GM21825 (cell line): ENCODE measurements around the gene NT5DC3.
"Not testable (repeated sequence)": the region's sequence is repeated elsewhere in the genome, so short reads cannot be mapped to it uniquely, and the experiment has no call there.

Experiments
- ATAC-seq: cut with Tn5 transposase; IDR thresholded peaks from one replicate; pipeline ENCODE4 v1.9.1; 2021; ENCODE audit warnings: mild to moderate bottlenecking, moderate library complexity; ENCODE audit not compliant: unreplicated experiment

The NT5DC3 gene

DNA sequence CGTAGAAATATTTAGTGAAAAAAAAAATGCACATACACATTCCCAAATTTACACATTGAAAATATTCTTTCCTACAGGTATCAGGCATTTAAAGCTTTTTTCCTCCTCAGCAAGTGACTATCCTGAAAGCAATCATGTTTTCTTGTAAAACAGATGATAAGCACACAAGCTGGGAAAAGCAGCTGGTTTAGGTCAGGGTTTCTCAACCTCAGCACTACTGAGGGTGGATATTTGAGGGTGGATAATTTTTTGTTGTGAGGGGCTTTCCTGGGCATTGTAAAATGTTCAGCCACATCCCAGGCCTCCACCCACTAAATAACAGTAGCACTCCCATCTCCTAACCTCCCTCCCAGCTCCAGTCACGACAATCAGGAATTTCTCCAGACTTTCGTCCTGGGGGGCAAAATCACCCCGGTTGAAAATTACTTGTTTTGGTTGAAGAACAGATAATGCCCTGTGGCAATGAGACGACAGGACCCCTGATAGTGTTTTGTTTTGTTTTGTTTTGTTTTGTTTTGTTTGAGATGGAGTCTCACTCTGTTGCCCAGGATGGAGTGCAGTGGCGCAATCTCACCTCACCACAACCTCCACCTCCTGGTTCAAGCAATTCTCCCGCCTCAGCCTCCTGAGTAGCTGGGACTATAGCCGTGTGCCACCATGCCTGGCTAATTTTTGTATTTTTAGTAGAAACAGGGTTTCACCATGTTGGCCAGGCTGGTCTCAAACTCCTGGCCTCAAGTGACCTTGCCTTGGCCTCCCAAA lies 15.0 kb upstream of the NT5DC3 start:
- ATAC-seq = no peak

GRCh38 chr12:103855036-103855712 lies 14.1 kb upstream of the NT5DC3 start:
- ATAC-seq = no peak

DNA sequence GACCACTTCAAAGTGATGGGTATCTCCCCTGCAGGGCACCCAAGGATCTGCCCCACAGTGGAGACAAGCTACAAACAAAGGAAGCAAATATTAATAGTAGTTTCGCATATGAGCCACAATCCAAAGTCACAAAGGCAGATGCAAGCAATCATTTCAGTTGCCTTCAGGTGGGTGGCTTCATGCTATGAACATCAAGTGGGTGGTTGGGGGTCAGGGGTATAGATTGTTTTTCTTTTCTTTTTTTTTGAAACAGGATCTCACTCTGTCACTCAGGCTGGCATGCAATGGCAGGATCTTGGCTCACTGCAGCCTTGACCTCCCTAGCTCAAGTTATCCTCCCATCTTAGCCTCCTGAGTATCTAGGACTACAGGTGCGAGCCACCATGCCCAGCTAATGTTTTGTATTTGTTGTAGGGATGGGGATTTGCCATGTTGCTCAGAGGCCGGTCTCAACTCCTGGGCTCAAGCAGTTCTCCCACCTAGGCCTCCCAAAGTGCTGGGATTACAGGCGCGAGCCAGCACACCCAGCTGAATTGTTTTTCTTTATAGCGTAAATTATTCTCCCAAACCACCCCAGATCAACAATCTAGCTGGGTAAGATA lies 13.4 kb upstream of the NT5DC3 start:
- no peak for ATAC-seq

GRCh38 chr12:103852498-103852997 lies 11.5 kb upstream of the NT5DC3 start:
- no peak for ATAC-seq

- no peak for ATAC-seq
Observed at GRCh38 chr12:103851127-103851526, 10.1 kb upstream of the NT5DC3 start.

GRCh38 chr12:103850429-103850828 lies 9.4 kb upstream of the NT5DC3 start:
- ATAC-seq = no peak

- no peak for ATAC-seq
Observed at GRCh38 chr12:103848917-103849491, 8.0 kb upstream of the NT5DC3 start.

- no peak for ATAC-seq
Observed at GRCh38 chr12:103848143-103848542, 7.1 kb upstream of the NT5DC3 start.

GRCh38 chr12:103846415-103846814 lies 5.4 kb upstream of the NT5DC3 start:
- no peak for ATAC-seq

DNA sequence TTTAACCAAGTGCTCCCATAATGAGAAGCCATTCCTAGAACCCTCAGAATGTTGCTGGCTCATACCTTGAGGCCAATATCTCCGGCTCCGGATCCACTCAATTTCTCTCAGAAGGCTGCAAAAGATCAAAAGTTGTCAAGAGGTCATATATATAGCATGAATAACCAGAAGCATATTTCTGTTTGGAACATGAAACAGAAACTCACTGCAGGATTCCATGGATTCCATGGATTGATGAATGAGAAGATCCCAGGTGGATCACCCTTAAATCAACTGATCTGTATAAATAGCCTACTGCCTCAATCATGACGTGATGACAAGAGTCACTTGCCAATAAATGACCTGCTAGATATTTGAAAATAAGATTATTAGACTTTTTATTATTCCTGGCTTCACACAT lies 3.3 kb upstream of the NT5DC3 start:
- ATAC-seq = no peak

DNA sequence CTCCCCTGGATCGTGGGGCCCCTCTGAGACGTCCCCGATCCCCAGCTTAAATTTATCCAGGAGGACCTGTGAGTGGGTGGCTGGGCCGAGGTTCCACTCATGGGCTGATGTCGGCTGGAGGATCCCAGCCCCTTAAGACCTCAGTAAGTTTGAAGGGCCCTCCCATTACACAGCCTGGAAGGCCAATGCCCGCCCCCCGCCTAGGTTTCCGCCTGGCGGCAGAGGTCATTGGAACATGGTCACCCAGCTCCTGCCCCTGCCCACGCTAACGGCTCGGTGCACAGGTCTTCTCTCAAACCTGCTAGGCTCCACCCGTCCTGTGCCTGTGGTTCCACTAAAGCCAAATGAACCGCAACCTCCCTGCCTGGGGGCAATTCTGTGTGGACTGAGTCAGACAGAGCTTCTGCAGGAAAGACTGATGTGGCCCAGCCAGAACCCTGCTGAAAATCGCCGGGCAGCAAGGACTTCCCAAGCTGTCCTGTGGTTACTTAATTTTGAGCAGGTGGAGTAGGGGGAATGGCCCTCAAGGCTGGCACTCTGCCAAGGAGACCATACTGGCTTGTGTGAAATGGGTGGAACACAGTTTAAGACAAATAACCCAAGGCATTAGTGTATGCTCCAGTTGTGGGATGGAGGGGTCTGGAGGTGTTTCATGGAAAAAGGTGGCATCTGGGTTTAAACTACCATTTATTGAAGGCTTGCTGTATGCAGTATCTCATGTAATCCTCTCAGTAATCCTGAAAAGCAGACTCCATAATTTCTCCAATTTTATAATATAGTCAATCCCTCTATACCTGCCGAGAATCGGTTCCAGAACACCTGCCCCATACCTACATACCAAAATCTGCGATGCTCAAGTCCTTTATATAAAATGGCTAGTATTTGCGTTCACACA lies 903 bp upstream of the NT5DC3 start:
- peak; percentile 5 for ATAC-seq

- peak; percentile 27 for ATAC-seq
Observed at GRCh38 chr12:103840462-103840875, 565 bp downstream of the NT5DC3 start.

DNA sequence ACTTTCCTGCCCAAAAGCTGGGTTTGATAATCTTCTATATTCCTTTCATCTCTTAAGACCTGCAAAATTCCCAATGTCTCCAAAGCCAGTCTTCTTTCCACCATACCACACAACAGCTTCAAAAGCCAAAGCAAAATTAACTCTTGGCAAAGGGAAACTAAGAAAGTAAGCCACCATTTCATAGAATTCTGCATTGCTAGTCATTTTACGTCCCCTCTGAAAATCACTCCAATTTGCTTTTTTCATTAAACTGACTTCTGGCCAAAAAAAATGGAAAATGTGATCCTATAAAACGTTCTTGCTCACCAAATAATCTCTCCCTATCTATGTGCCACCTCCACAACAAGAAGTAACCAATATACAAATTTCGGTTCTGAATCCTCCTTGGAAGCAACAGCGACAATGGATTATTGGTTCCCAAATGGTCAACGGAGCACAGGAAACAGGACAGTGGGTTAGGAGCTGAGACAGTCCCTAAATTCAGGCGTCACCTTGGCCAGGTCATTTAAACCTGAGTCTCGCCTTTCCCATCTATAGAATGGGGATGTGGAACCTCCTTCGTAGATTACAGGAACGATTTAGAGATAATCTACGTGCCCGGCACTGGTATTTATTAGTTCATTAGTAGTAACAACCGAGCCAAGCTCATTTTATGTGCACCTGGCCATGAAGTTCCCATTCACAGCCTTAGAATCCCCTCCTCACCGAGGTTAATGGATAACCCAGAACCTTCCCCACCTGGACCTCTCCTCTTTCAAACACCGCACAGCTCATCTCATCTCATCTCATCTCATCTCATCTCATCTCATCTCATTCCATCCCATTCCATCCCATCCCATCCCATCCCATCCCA lies 1.2 kb downstream of the NT5DC3 start:
- no peak for ATAC-seq

DNA sequence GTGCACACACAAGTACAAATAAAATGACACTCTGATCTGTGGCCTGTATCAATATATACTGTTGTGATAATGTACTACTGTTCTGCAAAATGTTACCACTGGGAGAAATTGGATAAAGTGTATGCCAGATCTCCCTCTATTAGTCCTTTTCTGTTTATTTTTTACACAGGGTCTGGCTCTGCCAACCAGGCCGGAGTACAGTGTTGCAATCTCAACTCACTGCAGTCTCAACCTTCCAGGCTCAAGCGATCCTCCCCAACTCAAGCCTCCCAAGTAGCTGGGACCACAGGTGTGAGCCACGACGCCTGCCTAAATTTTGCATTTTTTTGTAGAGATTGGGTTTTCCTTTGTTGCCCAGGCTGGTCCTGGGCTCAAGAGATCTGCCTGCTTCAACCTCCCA lies 1.9 kb downstream of the NT5DC3 start:
- no peak for ATAC-seq

GRCh38 chr12:103838254-103838914 lies 2.6 kb downstream of the NT5DC3 start:
- no peak for ATAC-seq

GRCh38 chr12:103836345-103836744 lies 4.7 kb downstream of the NT5DC3 start:
- ATAC-seq = no peak

- not testable (repeated sequence) for ATAC-seq
Observed at GRCh38 chr12:103835747-103836335, 5.2 kb downstream of the NT5DC3 start.

DNA sequence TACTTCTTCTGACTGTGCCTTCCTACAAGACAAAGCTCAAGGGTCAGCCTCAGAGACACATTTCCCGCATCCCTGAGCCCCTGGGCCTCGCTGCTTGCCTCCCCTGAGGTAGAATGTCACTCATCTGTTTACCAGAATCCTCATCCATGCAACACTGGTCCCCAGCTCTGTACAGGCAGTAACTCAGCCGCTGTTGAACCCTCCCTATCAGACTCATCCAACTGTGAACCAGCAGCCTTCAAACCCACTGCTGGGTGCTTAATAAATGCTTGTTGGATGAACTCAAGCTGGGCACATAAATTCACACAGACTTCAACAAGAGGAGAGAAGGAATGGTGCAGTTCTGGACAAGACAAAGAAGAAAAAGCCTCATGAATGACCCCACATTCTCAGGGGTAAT lies 6.1 kb downstream of the NT5DC3 start:
- no peak for ATAC-seq

GRCh38 chr12:103833891-103834290 lies 7.1 kb downstream of the NT5DC3 start:
- no peak for ATAC-seq
